HepG2 (cell line): ENCODE data around the gene INPP4B. TPM values are rescaled to one million over a fixed set of nuclear protein-coding genes. Genes with fewer than 3 reads are reported as not detected.

Experiments used
- ATAC-seq: fragments of 200-7000 bp; cut with Tn5 transposase; 3 replicates; pipeline ENCODE4 v1.9.1; 2020; ENCODE audit warnings: mild to moderate bottlenecking, moderate library complexity
- BruUV-seq: library from RNA; stranded (reverse); fragments of 400-500 nt; replicated peaks from 2 replicates; lab custom pipeline; 2021; lab: Mats Ljungman, UMichigan
- CTCF ChIA-PET: fragments of 300-600 bp; formaldehyde crosslinking; extraction: SDS; loops from one replicate; lab custom pipeline; 2021; ENCODE audit warnings: low total read pairs, inconsistent platforms, low intra/inter-chr PET ratio; lab: Yijun Ruan, JAX
- POLR2A ChIA-PET: fragments of 350-600 bp; sonication (Branson Sonifier 250); formaldehyde crosslinking; loops from one replicate; lab custom pipeline; 2020; ENCODE audit warnings: antibody characterized with exemption, inconsistent platforms; lab: Yijun Ruan, JAX
- DNase-seq: peaks from one replicate; pipeline ENCODE4 v3.0.0-alpha.2; 2015; ENCODE audit warnings: low spot score
- FAIRE-seq: peaks from 3 replicates; lab custom pipeline; 2011; peaks lifted over from hg19 to GRCh38; lab: Jason Lieb, UNC
- H2AFZ ChIP-seq: one replicate; pipeline ENCODE4 v1.6.1; 2011; ENCODE audit warnings: low read length, inconsistent platforms
- H3K27ac ChIP-seq: fragments of 300-600 bp; 3 replicates; pipeline ENCODE4 v1.8.0; 2011; ENCODE audit warnings: mixed run types, mild to moderate bottlenecking, mixed read lengths, low read length, inconsistent platforms; ENCODE audit not compliant: insufficient read depth; ENCODE audit errors: extremely low read length
- H3K27me3 ChIP-seq, 2 experiments: fragments of 200-600 bp in 1 of 2; 2 replicates in 1 of 2; 3 replicates in 1 of 2; pipeline versions ENCODE4 v1.6.0 to v1.8.0; 2011; ENCODE audit warnings: low read length in 2 of 2, mild to moderate bottlenecking in 2 of 2, moderate library complexity in 2 of 2, inconsistent platforms in 1 of 2; ENCODE audit not compliant: insufficient read depth in 2 of 2, control insufficient read depth in 1 of 2
- H3K36me3 ChIP-seq, 2 experiments: fragments of 200-600 bp in 1 of 2; replicated peaks in 1 of 2; 2 replicates in 1 of 2; 3 replicates in 1 of 2; pipeline versions ENCODE4 v1.5.1 to v1.8.0; 2011; ENCODE audit warnings: low read length in 2 of 2, inconsistent platforms in 1 of 2; ENCODE audit not compliant: insufficient read depth in 2 of 2, control insufficient read depth in 1 of 2
- H3K4me1 ChIP-seq: 2 replicates; pipeline ENCODE4 v1.5.1; 2012; ENCODE audit warnings: low read length, inconsistent platforms; ENCODE audit not compliant: insufficient read depth
- H3K4me2 ChIP-seq: 2 replicates; pipeline ENCODE4 v1.6.0; 2011; ENCODE audit warnings: low read depth, low read length, inconsistent platforms
- H3K4me3 ChIP-seq, 3 experiments: fragments of 200-600 bp in 1 of 3; sonication (generic), shearing (Covaris generic) in 1 of 3; replicated peaks in 1 of 3; 2 replicates each; pipeline ENCODE4 v1.5.1; 2011 to 2016; ENCODE audit warnings: low read length in 3 of 3, inconsistent platforms in 2 of 3, low read depth in 2 of 3, mild to moderate bottlenecking in 2 of 3, control low read depth in 1 of 3, mixed read lengths in 1 of 3; ENCODE audit not compliant: insufficient read depth in 1 of 3
- H3K79me2 ChIP-seq: one replicate; pipeline ENCODE4 v1.6.1; 2011; ENCODE audit warnings: low read length, inconsistent platforms; ENCODE audit not compliant: insufficient read depth
- H3K9ac ChIP-seq: 2 replicates; pipeline ENCODE4 v1.6.0; 2011; ENCODE audit warnings: mild to moderate bottlenecking, low read depth, low read length, inconsistent platforms; ENCODE audit not compliant: insufficient read depth
- H3K9me3 ChIP-seq: 2 replicates; pipeline ENCODE4 v1.5.1; 2012; ENCODE audit warnings: mild to moderate bottlenecking, low read length
- H4K20me1 ChIP-seq: 2 replicates; pipeline ENCODE4 v1.6.0; 2011; ENCODE audit warnings: inconsistent platforms, mild to moderate bottlenecking, low read length, moderate library complexity; ENCODE audit not compliant: insufficient read depth
- AGO1 ChIP-seq: fragments of 200-400 bp; formaldehyde crosslinking; IDR thresholded peaks from 2 replicates; pipeline ENCODE4 v1.6.1; 2017; ENCODE audit warnings: mild to moderate bottlenecking, low read depth, low read length, moderate library complexity; ENCODE audit not compliant: poor library complexity, severe bottlenecking
- BORCS8-MEF2B ChIP-seq: sonication (generic); formaldehyde crosslinking; IDR thresholded peaks from 2 replicates; pipeline ENCODE4 v1.8.0; 2022; ENCODE audit warnings: mild to moderate bottlenecking, missing genetic modification reagents
- CREBL2 ChIP-seq: sonication (generic); formaldehyde crosslinking; IDR thresholded peaks from 2 replicates; pipeline ENCODE4 v1.8.1; 2023; ENCODE audit warnings: missing genetic modification reagents, mild to moderate bottlenecking, borderline replicate concordance
- FOXA1 ChIP-seq, 2 experiments: fragments of 450-650 bp in 1 of 2; sonication (generic) in 1 of 2; formaldehyde crosslinking in 1 of 2; IDR thresholded peaks; 2 replicates each; pipeline versions ENCODE4 v1.4.0 to v1.6.1; 2016 to 2020; ENCODE audit warnings: missing genetic modification reagents in 1 of 2
- MAFF ChIP-seq: IDR thresholded peaks from 2 replicates; pipeline ENCODE4 v1.6.1; 2011; ENCODE audit warnings: low read depth, low read length, improper control_type of control experiment
- MAFK ChIP-seq, 2 experiments: IDR thresholded peaks in 1 of 2; conservative IDR thresholded peaks in 1 of 2; 2 replicates each; pipeline ENCODE4 v1.6.1; 2011; ENCODE audit warnings: improper control_type of control experiment in 2 of 2, low read length in 2 of 2
- MED8 ChIP-seq: sonication (generic); formaldehyde crosslinking; IDR thresholded peaks from 2 replicates; pipeline ENCODE4 v1.8.1; 2023; ENCODE audit warnings: mild to moderate bottlenecking, missing genetic modification reagents; ENCODE audit not compliant: insufficient replicate concordance
- NFKB2 ChIP-seq: sonication (generic); formaldehyde crosslinking; IDR thresholded peaks from 2 replicates; pipeline ENCODE4 v1.4.0; 2020; ENCODE audit warnings: missing genetic modification reagents, borderline replicate concordance
- PAX8 ChIP-seq: sonication (generic); formaldehyde crosslinking; IDR thresholded peaks from 2 replicates; pipeline ENCODE4 v1.8.0; 2022; ENCODE audit warnings: mild to moderate bottlenecking, missing genetic modification reagents, borderline replicate concordance
- THRA ChIP-seq: sonication (generic); formaldehyde crosslinking; IDR thresholded peaks from 2 replicates; pipeline ENCODE4 v1.4.0; 2020; ENCODE audit warnings: missing genetic modification reagents, borderline replicate concordance
- ZBTB42 ChIP-seq: sonication (generic); formaldehyde crosslinking; IDR thresholded peaks from 2 replicates; pipeline ENCODE4 v1.5.0; 2020; ENCODE audit warnings: mild to moderate bottlenecking, missing genetic modification reagents
- ZNF230 ChIP-seq: sonication (generic); formaldehyde crosslinking; IDR thresholded peaks from 2 replicates; pipeline ENCODE4 v1.4.0; 2020; ENCODE audit warnings: mild to moderate bottlenecking, missing genetic modification reagents
- ZNF235 ChIP-seq: sonication (generic); formaldehyde crosslinking; IDR thresholded peaks from 2 replicates; pipeline ENCODE4 v1.8.1; 2023; ENCODE audit warnings: mild to moderate bottlenecking, missing genetic modification reagents, borderline replicate concordance
- ZNF329 ChIP-seq: sonication (generic); formaldehyde crosslinking; IDR thresholded peaks from 2 replicates; pipeline ENCODE4 v1.9.0; 2021; ENCODE audit warnings: low read depth, mild to moderate bottlenecking, missing genetic modification reagents
- ZNF354B ChIP-seq: sonication (generic); formaldehyde crosslinking; IDR thresholded peaks from 2 replicates; pipeline ENCODE4 v1.8.0; 2022; ENCODE audit warnings: mild to moderate bottlenecking, missing genetic modification reagents
- ZNF367 ChIP-seq: sonication (generic); formaldehyde crosslinking; IDR thresholded peaks from 2 replicates; pipeline ENCODE4 v1.4.0; 2020; ENCODE audit warnings: missing genetic modification reagents, borderline replicate concordance
- ZNF562 ChIP-seq: sonication (generic); formaldehyde crosslinking; IDR thresholded peaks from 2 replicates; pipeline ENCODE4 v1.8.0; 2022; ENCODE audit warnings: missing genetic modification reagents, borderline replicate concordance
- ZNF569 ChIP-seq: sonication (generic); formaldehyde crosslinking; IDR thresholded peaks from 2 replicates; pipeline ENCODE4 v1.5.0; 2020; ENCODE audit warnings: mild to moderate bottlenecking, missing genetic modification reagents, moderate library complexity, borderline replicate concordance
- ZNF576 ChIP-seq: sonication (generic); formaldehyde crosslinking; IDR thresholded peaks from 2 replicates; pipeline ENCODE4 v1.4.0; 2020; ENCODE audit warnings: mild to moderate bottlenecking, missing genetic modification reagents
- WGBS: methylation state at CpG from one replicate; pipeline ENCODE4 v1.1.6; 2017; ENCODE audit warnings: low lambda C conversion rate; 5-methylcytosine and 5-hydroxymethylcytosine counted together
- in situ Hi-C: cut with HindIII; loops from 2 replicates; pipeline ENCODE4 v1.10.0; 2017; ENCODE audit warnings: low pct_unique_long_range_greater_than_20kb; ENCODE audit not compliant: extremely low pct_ligation_motif_present
- intact Hi-C: fragments of 100-400 bp; cut with micrococcal nuclease; formaldehyde crosslinking; loops from one replicate; pipeline ENCODE4 v1.10.0; 2022; ENCODE audit not compliant: unreplicated experiment
- polyA plus RNA-seq, 8 experiments: library from polyadenylated mRNA; depleted of rRNA in 3 of 8; stranded (reverse) in 7 of 8; unstranded in 1 of 8; fragments of >200 nt; fragmentation: Illumina TruSeq in 4 of 8; extraction: Trizol in 4 of 8; gene quantifications; 2 replicates each; pipeline versions ENCODE4 v1.2.1 to v1.2.3, GENCODE V29; 2011 to 2016; ENCODE audit warnings: low read depth in 4 of 8, missing spikeins in 1 of 8, mixed read lengths in 1 of 8; ENCODE audit not compliant: insufficient read depth in 1 of 8
- total RNA-seq, 5 experiments: library from RNA; depleted of rRNA; stranded (reverse); fragments of >200 nt; fragmentation: Illumina TruSeq; extraction: Trizol; gene quantifications; 2 replicates each; pipeline ENCODE4 v1.2.3, GENCODE V29; 2016; ENCODE audit warnings: low read depth in 1 of 5

INPP4B gene
- total and polyA plus RNA-seq, 2 of the 13 experiments (the other 11 are each of a cell fraction or from before 2014, with no cell fraction given) = not detected

DNA sequence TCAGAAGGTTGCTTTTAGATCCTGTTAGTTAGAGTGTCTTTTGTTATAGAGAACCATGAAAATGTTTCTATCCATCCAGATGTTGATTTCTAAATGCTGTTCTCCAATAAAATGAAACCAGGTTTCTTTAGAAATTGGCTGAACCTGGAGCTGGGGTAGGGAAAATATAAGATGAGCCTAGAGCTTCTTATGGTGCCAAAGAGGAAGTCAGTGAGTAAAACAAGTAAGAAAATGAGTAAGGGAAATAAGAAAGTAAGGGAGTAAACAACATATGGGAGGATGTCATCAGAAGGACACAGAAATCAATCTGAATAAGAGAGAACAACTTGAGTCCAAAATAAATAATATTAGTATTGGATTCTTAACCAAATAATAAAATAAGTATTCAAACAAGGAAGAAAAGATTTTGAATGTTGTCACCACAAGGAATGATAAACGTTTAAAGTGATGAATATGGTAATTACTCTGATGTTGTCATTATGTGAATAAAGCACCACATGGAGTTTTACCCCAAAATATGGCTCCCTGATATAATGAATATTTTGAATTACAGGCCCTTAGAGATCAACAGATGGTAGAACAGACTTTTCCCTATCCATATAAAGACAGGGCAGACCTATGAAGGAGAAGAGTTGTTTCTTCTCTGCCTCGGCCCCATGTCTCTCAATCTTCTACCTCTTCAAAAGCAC lies 703.6 kb downstream of the INPP4B start (continued):
- TF ChIP-seq ZNF329 (CRISPR knock-in tag) (no peak), ZNF562 (no peak), ZNF569 (no peak)

DNA sequence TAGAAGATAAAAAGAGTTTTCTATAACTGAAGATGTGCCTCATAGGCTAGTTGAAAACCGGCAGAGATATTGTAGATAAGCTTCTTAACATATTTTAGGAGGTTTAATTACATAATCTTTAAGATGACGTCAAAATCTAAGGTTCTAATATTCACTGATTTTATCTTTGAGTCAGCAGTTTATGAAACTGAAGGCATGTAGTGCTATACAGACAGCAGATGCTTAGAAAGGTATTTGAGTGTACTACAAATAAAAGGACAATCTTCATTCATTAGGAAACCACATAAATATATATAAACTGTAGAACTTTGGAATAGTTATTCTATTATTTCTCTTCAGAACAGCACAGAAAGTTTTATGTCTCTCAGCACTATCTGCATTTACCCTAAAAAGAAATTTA lies 704.9 kb downstream of the INPP4B start:
- TF ChIP-seq ZNF576 (no peak), ZBTB42 (CRISPR knock-in tag) (no peak), MED8 (CRISPR knock-in tag) (no peak), NFKB2 (no peak), FOXA1 (IDR thresholded peaks at IDR 0.05) (no peak), FOXA1 (CRISPR knock-in tag; IDR thresholded peaks at IDR 0.05) (no peak), MAFF (peak; percentile 39), ZNF235 (CRISPR knock-in tag) (no peak), THRA (CRISPR knock-in tag) (no peak), AGO1 (no peak), BORCS8-MEF2B (CRISPR knock-in tag) (no peak), PAX8 (CRISPR knock-in tag) (no peak), ZNF230 (no peak), ZNF367 (no peak), CREBL2 (CRISPR knock-in tag) (no peak), MAFK (conservative IDR thresholded peaks at IDR 0.05 in 1 of 2, IDR thresholded peaks at IDR 0.05 in 1 of 2; ENCODE audit: low read length in 2 of 2) (peak; percentile 43 to 68), ZNF354B (CRISPR knock-in tag) (no peak)
- TF ChIP-seq, all 625 proteins: peak for 2
- in situ Hi-C loops (no loop called here), intact Hi-C loops (no loop called here)
- no peak overlapping the region for H3K27ac ChIP-seq
- CTCF ChIA-PET = no interaction called here
- no peak for ATAC-seq
- no peak overlapping the region for H3K9ac ChIP-seq
- no peaks in the 10 kb centered on the region for H3K4me1 ChIP-seq
- POLR2A ChIA-PET = no interaction called here
- H3K4me2 ChIP-seq = no peak overlapping the region
- H3K9me3 ChIP-seq = no peaks in the 10 kb centered on the region
- no peaks in the 10 kb centered on the region for H3K79me2 ChIP-seq
- no peak for DNase-seq
- no peak overlapping the region for H2AFZ ChIP-seq
- no peaks in the 10 kb centered on the region for H4K20me1 ChIP-seq
- WGBS = 0% methylated on average over 2 of the region's 2 CpGs
- no peak overlapping the region for H3K4me3 ChIP-seq
- H3K27me3 ChIP-seq = no peaks in the 10 kb centered on the region
- no peak for FAIRE-seq
- no peaks in the 10 kb centered on the region for H3K36me3 ChIP-seq
- BruUV-seq = no TSS peak
